MV-4-11 (cell line): ENCODE measurements around the gene BPIFA3.

Experiments
- DNase-seq: peaks from one replicate; lab custom pipeline; 2025; lab: John Stamatoyannopoulos, UW

Gene BPIFA3

DNA sequence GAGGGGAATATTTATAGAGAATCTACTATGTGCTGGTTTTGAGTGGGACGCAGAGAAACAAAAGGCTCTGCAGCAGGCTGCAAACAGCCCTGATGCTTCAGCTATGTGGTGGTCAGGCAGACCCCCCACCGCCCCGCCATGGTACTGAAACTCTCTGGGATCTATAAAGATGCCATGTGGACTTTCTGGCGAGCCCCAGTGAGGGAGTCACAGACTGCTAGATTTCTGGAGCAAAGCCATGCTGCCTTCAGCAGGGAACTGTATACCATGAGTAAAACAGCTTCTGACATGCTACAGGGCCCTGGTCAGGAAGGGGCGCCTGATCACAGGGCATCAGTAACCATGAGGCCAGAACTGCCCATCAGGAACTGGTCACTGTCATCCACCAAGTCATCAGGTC, 46.6 kb downstream of the BPIFA3 start:
- DNase-seq: no peak

DNA sequence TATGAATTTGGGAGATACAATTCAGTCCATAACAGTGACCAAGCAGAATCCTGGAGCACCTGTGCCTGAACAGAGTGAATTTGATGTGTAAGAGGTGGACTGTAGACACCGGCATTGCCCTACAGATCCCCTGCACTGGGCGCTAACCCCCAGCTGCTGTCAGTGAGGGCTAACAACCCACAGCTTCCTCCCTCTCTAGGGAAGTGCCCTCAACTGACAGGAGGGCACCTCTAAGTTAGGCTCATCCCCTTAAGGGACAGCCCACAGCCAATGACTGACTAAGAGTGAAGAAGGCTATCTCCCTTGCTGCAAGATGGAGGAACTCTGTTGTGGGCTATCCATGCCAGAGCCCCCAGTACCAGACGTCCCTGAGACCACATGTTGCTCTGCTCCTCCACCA, 50.5 kb downstream of the BPIFA3 start:
- DNase-seq: peak; percentile 75

DNA sequence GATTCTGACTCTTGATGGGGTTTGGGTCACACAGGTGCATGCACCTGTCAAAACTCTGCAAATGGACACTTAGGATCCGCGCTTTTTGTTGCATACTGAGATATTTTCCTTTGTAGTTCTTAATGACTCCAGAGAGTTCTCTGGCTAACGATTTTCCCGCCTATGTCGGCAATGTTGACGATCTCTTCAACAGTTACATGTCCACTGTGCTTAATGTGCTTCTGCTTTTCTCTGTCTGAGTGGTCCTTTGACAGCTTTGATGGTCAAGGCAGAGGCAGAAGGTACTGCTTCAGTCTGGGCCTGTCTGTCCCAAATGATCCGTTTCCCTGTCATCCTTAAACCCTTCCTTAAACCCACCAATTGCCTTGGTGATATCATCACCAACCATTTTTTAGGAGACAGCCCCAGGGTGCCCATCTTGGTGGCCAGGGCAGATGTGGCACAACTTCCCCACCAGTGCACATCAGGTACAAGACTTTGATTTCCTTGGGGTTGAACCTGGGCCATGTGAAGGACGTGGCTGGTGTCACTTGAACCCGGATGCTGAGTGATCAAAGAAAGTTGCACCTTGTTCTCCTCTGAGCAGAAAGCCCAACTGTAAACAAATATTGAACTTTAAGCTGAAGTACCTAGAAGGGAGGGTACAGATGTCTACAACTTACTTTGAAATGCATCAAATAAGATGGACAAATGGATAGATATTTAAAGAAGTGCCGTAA, 55.2 kb downstream of the BPIFA3 start:
- no peak for DNase-seq

DNA sequence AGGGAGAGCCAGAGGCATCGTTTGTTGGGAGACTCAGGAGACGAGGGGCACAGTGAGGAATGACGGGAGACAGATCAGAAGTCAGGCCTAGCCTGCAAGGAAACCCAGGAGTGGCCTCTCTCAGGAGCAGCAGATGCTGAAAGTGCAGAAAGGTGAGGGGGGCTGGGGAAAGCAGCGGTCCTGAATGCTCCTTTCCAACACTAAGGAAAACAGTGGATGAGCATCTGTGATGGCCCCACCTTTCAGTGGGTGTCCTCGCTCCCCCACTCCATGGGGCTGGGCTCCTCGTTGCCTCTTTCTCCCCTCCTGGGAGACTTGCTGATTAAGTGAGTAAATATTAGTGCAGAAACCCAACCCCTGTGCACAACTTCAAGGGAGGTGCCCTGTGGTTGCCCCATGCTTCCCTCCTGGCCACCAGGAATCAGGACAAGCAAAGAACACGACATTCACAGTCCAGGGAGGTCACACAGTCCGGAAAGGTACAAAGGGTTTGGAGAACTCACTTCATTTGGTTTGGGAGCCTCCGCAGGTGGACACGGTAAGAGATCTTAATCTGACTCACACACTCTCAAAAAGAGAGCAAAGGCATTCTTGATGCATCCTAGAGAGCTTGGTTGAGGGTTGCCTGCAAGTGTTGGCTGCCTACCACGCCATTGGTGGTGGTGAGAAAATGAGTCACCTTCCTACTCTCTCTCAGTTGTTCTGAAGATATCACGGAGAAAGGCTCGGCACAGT, 56.1 kb downstream of the BPIFA3 start:
- DNase-seq: no peak

DNA sequence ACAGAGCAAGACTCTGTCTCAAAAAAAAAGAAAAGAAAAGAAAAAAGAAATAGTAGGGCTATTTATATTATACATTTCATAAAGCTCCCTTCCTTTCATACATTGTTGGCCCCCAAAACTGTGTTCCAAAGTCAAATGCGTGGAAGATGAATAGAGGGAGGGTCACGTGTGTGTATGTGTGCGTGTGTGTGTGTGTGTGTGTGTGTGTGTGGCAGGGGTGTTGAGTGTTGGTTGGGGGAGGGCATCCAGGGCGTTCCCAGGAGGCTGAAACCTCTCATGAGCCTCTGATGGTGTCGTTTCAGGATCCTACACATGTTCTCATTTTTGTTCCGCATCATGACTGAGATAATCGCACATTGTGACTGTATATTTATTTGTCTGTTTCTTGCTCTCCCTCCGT, 58.1 kb downstream of the BPIFA3 start:
- DNase-seq: no peak

DNA sequence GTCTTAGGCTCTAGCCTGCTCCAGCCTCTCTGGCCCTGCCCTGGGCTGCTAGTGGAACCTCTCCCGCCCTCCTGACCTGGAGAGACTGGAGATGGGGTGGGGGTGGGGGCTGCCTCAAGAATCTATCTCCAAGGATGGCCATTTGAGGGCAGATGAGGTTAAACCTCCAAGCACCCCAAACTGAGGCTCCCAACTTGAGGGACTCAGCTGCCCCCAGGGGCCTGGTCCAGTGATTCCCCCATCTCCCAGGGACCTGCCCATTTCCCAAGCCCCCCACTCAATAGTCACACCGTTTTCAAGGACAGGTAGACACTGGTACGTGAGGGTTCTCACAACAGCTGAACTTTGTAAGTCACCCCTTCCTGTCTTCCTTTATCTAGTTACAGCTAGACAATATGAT, 58.7 kb downstream of the BPIFA3 start:
- no peak for DNase-seq

DNA sequence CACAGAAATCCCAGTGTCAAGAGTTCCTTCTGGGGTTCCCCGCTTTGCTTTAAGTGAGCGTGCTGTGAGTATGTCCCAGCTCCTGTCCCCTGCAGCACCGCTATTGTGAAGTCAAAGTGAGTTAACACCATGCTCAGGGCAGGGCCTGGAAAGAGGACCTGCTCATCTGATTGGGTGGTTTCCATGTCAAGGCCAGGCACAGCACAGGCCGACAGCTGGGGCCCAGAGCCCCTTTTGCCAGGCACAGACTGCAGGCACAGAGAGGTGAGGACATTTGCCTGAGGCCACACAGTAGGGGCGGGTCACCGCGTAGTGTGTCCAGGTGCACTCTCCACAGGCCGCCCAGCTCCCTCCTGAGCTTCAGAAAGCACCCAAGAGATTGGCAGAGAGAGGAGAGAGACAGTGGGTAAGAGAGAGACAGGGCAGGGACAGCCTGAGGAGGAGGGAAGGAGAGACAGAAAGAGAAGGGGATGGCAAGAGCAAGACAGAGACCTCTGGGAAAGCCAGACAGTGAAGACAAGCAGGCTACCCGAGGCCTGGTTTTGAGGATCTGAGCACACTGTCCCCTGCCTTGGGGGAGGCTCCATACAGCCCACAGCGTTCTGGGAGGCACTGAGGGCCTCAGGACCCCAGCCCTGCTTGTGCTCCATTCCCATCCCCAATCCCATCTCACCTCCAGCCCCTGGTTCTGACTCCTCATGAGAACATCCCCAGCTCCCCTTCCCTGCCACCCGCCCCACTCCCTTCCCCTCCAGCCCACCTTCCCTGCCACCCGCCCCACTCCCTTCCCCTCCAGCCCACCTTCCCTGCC, 59.4 kb downstream of the BPIFA3 start:
- DNase-seq: no peak
